H1 (cell line): ENCODE measurements around the gene PCYT2. TPM values are rescaled to one million over a fixed set of nuclear protein-coding genes. Genes with fewer than 3 reads are reported as not detected.

Source experiments
- CTCF ChIA-PET: fragments of 300-600 bp; sonication (Branson Sonifier 250); formaldehyde crosslinking; loops from one replicate; lab custom pipeline; 2021; ENCODE audit not compliant: partially characterized antibody; lab: Charles Lee
- POLR2A ChIA-PET: fragments of 300-600 bp; sonication (Branson Sonifier 250); formaldehyde crosslinking; loops from one replicate; lab custom pipeline; 2021; ENCODE audit warnings: inconsistent platforms; ENCODE audit not compliant: partially characterized antibody; lab: Charles Lee
- DNase-seq, 2 experiments: peaks; one replicate each; pipeline versions ENCODE4 v3.0.0 to v3.0.0-alpha.2; 2010 to 2022; ENCODE audit warnings: low spot score in 2 of 2, low read depth in 1 of 2, mixed read lengths in 1 of 2
- FAIRE-seq: peaks from 2 replicates; lab custom pipeline; 2011; peaks lifted over from hg19 to GRCh38; lab: Jason Lieb, UNC
- H2AFZ ChIP-seq: 2 replicates; pipeline ENCODE4 v1.8.1; 2012; ENCODE audit warnings: low read length, inconsistent platforms
- H2AK5ac ChIP-seq: 2 replicates; pipeline ENCODE4 v1.6.1; 2013; ENCODE audit warnings: low read depth, low read length
- H2BK120ac ChIP-seq: replicated peaks from 2 replicates; pipeline ENCODE3; 2013; ENCODE audit warnings: low read depth, low read length, inconsistent platforms
- H2BK12ac ChIP-seq: 2 replicates; pipeline ENCODE4 v1.6.1; 2013; ENCODE audit warnings: low read depth, low read length
- H2BK15ac ChIP-seq: 2 replicates; pipeline ENCODE4 v1.6.1; 2013; ENCODE audit warnings: low read length
- H2BK20ac ChIP-seq: 2 replicates; pipeline ENCODE4 v1.6.1; 2013; ENCODE audit warnings: low read length
- H2BK5ac ChIP-seq: 2 replicates; pipeline ENCODE4 v1.6.1; 2013; ENCODE audit warnings: low read depth, low read length
- H3K14ac ChIP-seq: 2 replicates; pipeline ENCODE4 v1.6.1; 2013; ENCODE audit warnings: inconsistent platforms; ENCODE audit not compliant: insufficient read length
- H3K18ac ChIP-seq: 2 replicates; pipeline ENCODE4 v1.6.1; 2013; ENCODE audit warnings: low read length; ENCODE audit errors: extremely low read depth
- H3K23ac ChIP-seq: 2 replicates; pipeline ENCODE4 v1.6.1; 2013; ENCODE audit warnings: inconsistent platforms; ENCODE audit not compliant: insufficient read length
- H3K23me2 ChIP-seq: 2 replicates; pipeline ENCODE4 v1.6.1; 2013; ENCODE audit warnings: low read depth, low read length
- H3K27ac ChIP-seq: 2 replicates; pipeline ENCODE4 v1.6.1; 2011; ENCODE audit warnings: low read depth, low read length, inconsistent platforms
- H3K27me3 ChIP-seq, 4 experiments: replicated peaks in 1 of 4; 1 replicate in 1 of 4; 2 replicates in 3 of 4; pipeline versions ENCODE4 v1.6.1 to v1.8.1; 2011 to 2013; ENCODE audit warnings: low read length in 3 of 4, mild to moderate bottlenecking in 3 of 4, inconsistent platforms in 2 of 4, mixed read lengths in 2 of 4, moderate library complexity in 1 of 4; ENCODE audit not compliant: control insufficient read depth in 3 of 4, insufficient read depth in 3 of 4; ENCODE audit errors: extremely low read depth in 1 of 4
- H3K36me3 ChIP-seq, 4 experiments: 2 replicates each; pipeline versions ENCODE4 v1.6.1 to v1.8.1; 2011 to 2013; ENCODE audit warnings: mild to moderate bottlenecking in 4 of 4, low read length in 3 of 4, moderate library complexity in 2 of 4, control low read depth in 1 of 4, inconsistent platforms in 1 of 4; ENCODE audit not compliant: insufficient read depth in 4 of 4, control insufficient read depth in 2 of 4
- H3K4ac ChIP-seq: replicated peaks from 2 replicates; pipeline ENCODE3; 2013; ENCODE audit warnings: low read length, low read depth, mixed read lengths, inconsistent platforms; ENCODE audit not compliant: insufficient read length
- H3K4me1 ChIP-seq, 4 experiments: replicated peaks in 1 of 4; 1 replicate in 1 of 4; 2 replicates in 3 of 4; pipeline versions ENCODE4 v1.6.1 to v1.8.1; 2011 to 2013; ENCODE audit warnings: low read length in 3 of 4, inconsistent platforms in 2 of 4, mixed read lengths in 1 of 4; ENCODE audit not compliant: insufficient read depth in 4 of 4, control insufficient read depth in 3 of 4
- H3K4me2 ChIP-seq, 2 experiments: 2 replicates each; pipeline versions ENCODE4 v1.6.1 to v1.8.1; 2011 to 2013; ENCODE audit warnings: low read depth in 2 of 2, low read length in 2 of 2, control low read depth in 1 of 2, inconsistent platforms in 1 of 2, mild to moderate bottlenecking in 1 of 2; ENCODE audit not compliant: insufficient read depth in 1 of 2
- H3K4me3 ChIP-seq, 4 experiments: fragments of 200-600, 300-600 bp in 1 of 4; sonication (generic), shearing (Covaris generic), sonication (Bioruptor Twin) in 1 of 4; 2 replicates each; pipeline versions ENCODE4 v1.5.1 to v1.8.1; 2011 to 2016; ENCODE audit warnings: low read length in 4 of 4, low read depth in 3 of 4, control low read depth in 2 of 4, inconsistent platforms in 2 of 4, mild to moderate bottlenecking in 2 of 4, mixed read lengths in 1 of 4, moderate library complexity in 1 of 4; ENCODE audit not compliant: insufficient read depth in 2 of 4; ENCODE audit errors: extremely low read depth in 1 of 4
- H3K56ac ChIP-seq: replicated peaks from 2 replicates; pipeline ENCODE3; 2013; ENCODE audit warnings: low read depth, mild to moderate bottlenecking, mixed read lengths, low read length, inconsistent platforms; ENCODE audit not compliant: insufficient read length
- H3K79me1 ChIP-seq: 2 replicates; pipeline ENCODE4 v1.6.1; 2013; ENCODE audit warnings: low read depth, low read length, control low read depth
- H3K79me2 ChIP-seq, 2 experiments: 2 replicates each; pipeline versions ENCODE4 v1.6.1 to v1.8.1; 2012 to 2013; ENCODE audit warnings: low read length in 2 of 2, mild to moderate bottlenecking in 2 of 2, inconsistent platforms in 1 of 2; ENCODE audit not compliant: insufficient read depth in 2 of 2, control insufficient read depth in 1 of 2
- H3K9ac ChIP-seq, 4 experiments: replicated peaks in 1 of 4; 1 replicate in 1 of 4; 2 replicates in 3 of 4; pipeline versions ENCODE4 v1.6.1 to v1.8.1; 2011 to 2013; ENCODE audit warnings: low read depth in 3 of 4, low read length in 3 of 4, control low read depth in 2 of 4, mild to moderate bottlenecking in 2 of 4, moderate library complexity in 2 of 4, inconsistent platforms in 1 of 4; ENCODE audit errors: extremely low read depth in 1 of 4
- H3K9me3 ChIP-seq, 2 experiments: 2 replicates each; pipeline versions ENCODE4 v1.6.1 to v1.8.1; 2012 to 2013; ENCODE audit warnings: mild to moderate bottlenecking in 2 of 2, moderate library complexity in 2 of 2, control low read depth in 1 of 2, inconsistent platforms in 1 of 2, low read depth in 1 of 2, low read length in 1 of 2, mixed read lengths in 1 of 2; ENCODE audit not compliant: insufficient read depth in 2 of 2
- H4K20me1 ChIP-seq, 2 experiments: replicated peaks in 1 of 2; 2 replicates each; pipeline versions ENCODE3 to v1.8.1; 2011 to 2013; ENCODE audit warnings: inconsistent platforms in 2 of 2, low read length in 2 of 2, mild to moderate bottlenecking in 1 of 2; ENCODE audit not compliant: insufficient read depth in 2 of 2, control insufficient read depth in 1 of 2
- H4K5ac ChIP-seq: 2 replicates; pipeline ENCODE4 v1.6.1; 2013; ENCODE audit warnings: low read length, low read depth, mixed read lengths, inconsistent platforms; ENCODE audit not compliant: insufficient read length
- H4K8ac ChIP-seq: 2 replicates; pipeline ENCODE4 v1.8.0; 2013; ENCODE audit warnings: mild to moderate bottlenecking, moderate library complexity, low read length, inconsistent platforms; ENCODE audit not compliant: insufficient read depth; ENCODE audit errors: extremely low read depth
- H4K91ac ChIP-seq: replicated peaks from 2 replicates; pipeline ENCODE3; 2013; ENCODE audit warnings: low read length, mixed read lengths, inconsistent platforms; ENCODE audit not compliant: insufficient read length
- CBX5 ChIP-seq: fragments of 300-800, 300-1000 bp; sonication (generic); IDR thresholded peaks from 2 replicates; pipeline ENCODE4 v1.7.1; 2016; ENCODE audit warnings: antibody characterized with exemption, low read length, low read depth
- GABPA ChIP-seq: IDR thresholded peaks from 2 replicates; pipeline ENCODE4 v1.6.1; 2011; ENCODE audit warnings: mild to moderate bottlenecking, low read length, moderate library complexity, borderline replicate concordance; ENCODE audit not compliant: insufficient read depth
- NANOG ChIP-seq: IDR thresholded peaks from 2 replicates; pipeline ENCODE4 v1.6.1; 2011; ENCODE audit warnings: low read length, low read depth, mild to moderate bottlenecking, inconsistent platforms; ENCODE audit not compliant: insufficient read depth, poor library complexity, severe bottlenecking
- POLR2A ChIP-seq, 2 experiments: IDR thresholded peaks; 1 replicate in 1 of 2; 2 replicates in 1 of 2; pipeline ENCODE4 v1.6.1; 2011; ENCODE audit warnings: low read depth in 2 of 2, low read length in 2 of 2, mild to moderate bottlenecking in 2 of 2; ENCODE audit errors: control extremely low read depth in 1 of 2
- POLR2AphosphoS5 ChIP-seq: IDR thresholded peaks from 2 replicates; pipeline ENCODE4 v1.6.1; 2011; ENCODE audit warnings: low read depth, low read length
- POU5F1 ChIP-seq: IDR thresholded peaks from 2 replicates; pipeline ENCODE4 v1.6.1; 2011; ENCODE audit warnings: low read depth, mild to moderate bottlenecking, low read length, moderate library complexity
- SP2 ChIP-seq: IDR thresholded peaks from 2 replicates; pipeline ENCODE4 v1.6.1; 2012; ENCODE audit warnings: mild to moderate bottlenecking, low read length, inconsistent platforms
- USF2 ChIP-seq: IDR thresholded peaks from 2 replicates; pipeline ENCODE4 v1.6.1; 2011; ENCODE audit warnings: low read length, improper control_type of control experiment
- WGBS, 2 experiments: shearing (Covaris generic) in 1 of 2; methylation state at CpG; one replicate each; pipeline versions ENCODE4 v1.1.6 to v1.1.7; 2013 to 2015; ENCODE audit warnings: low lambda C conversion rate in 2 of 2, mixed read lengths in 2 of 2, inconsistent platforms in 1 of 2, low coverage in 1 of 2, missing lambda C conversion rate in 1 of 2; ENCODE audit not compliant: insufficient replicate concordance in 2 of 2, insufficient coverage in 1 of 2, insufficient read length in 1 of 2; ENCODE audit errors: extremely low coverage in 1 of 2, missing lambda C conversion rate in 1 of 2; 5-methylcytosine and 5-hydroxymethylcytosine counted together
- polyA plus RNA-seq, 7 experiments: library from polyadenylated mRNA; depleted of rRNA in 3 of 7; stranded (reverse) in 5 of 7; unstranded in 2 of 7; fragments of >200 nt in 5 of 7; fragments of 200-250 nt in 2 of 7; gene quantifications; 1 replicate in 5 of 7; 2 replicates in 1 of 7; 4 replicates in 1 of 7; pipeline versions ENCODE4 v1.2.1 to v1.2.3, GENCODE V29; 2011 to 2013; ENCODE audit warnings: missing spikeins in 2 of 7, mixed read lengths in 2 of 7
- total RNA-seq: library from RNA; stranded (reverse); fragmentation: NEBNext Ultra II Directional; extraction: Animal tissue kit (Norgen Biotek cat#: 25700); gene quantifications from 2 replicates; pipeline ENCODE4 v1.2.1, GENCODE V29; 2021

Gene PCYT2
- total and polyA plus RNA-seq, 2 of the 8 experiments (the other 6 are each of a cell fraction or from before 2014, with no cell fraction given): 29.9 to 31.3 TPM

- Histone ChIP-seq H3K4ac (no peak overlapping the region), H4K91ac (peak overlapping the region; percentile 77), H2BK120ac (no peak overlapping the region), H4K20me1 (no peaks in the 10 kb centered on the region), H2BK12ac (peak overlapping the region; percentile 39; the same call in 1 of the 2 replicates), H2BK15ac (no peak overlapping the region), H3K27me3 (peaks cover 41 to 57% (median 42%) of the 10 kb centered on the region in 4 experiments), H4K8ac (peak overlapping the region; percentile 35), H3K4me1 (peaks cover 0 to 6% (median 1%) of the 10 kb centered on the region in 4 experiments; a peak in 4 of 7 replicates), H2AFZ (no peak overlapping the region), H3K23ac (no peak overlapping the region), H3K36me3 (peaks cover 0 to 13% (median 0%) of the 10 kb centered on the region in 4 experiments; a peak in 1 of 8 replicates), H3K14ac (no peak overlapping the region), H3K56ac (no peak overlapping the region), H3K4me2 (no peak overlapping the region), H3K18ac (no peak overlapping the region), H2BK5ac (no peak overlapping the region; the same call in 1 of the 2 replicates), H3K27ac (no peak overlapping the region), H3K79me1 (no peaks in the 10 kb centered on the region), H3K4me3 (no peak overlapping the region), H3K9ac (no peak overlapping the region; a peak in 1 of 7 replicates), H4K5ac (no peak overlapping the region), H3K9me3 (no peaks in the 10 kb centered on the region), H3K79me2 (no peaks in the 10 kb centered on the region), H2AK5ac (no peak overlapping the region), H3K23me2 (peaks cover 4% of the 10 kb centered on the region; the same call in 1 of the 2 replicates), H2BK20ac (no peak overlapping the region)
- FAIRE-seq (no peak), DNase-seq (no peak)
- WGBS, 2 experiments: 87% methylated on average over 38 of the region's 45 CpGs; no CpG with 5 or more reads in 1 of the 2 experiments
- ChIA-PET CTCF (interaction anchor here (1.3 to 1.6 kb wide), 2 partner anchors 33 to 73 kb away, joined by 4 read pairs; no protein-coding TSS in a partner anchor), POLR2A (interaction anchor here (1.0 to 1.5 kb wide), 2 partner anchors 11 to 31 kb away, joined by 3 read pairs; no protein-coding TSS in a partner anchor)
- TF ChIP-seq POLR2A (IDR thresholded peaks at IDR 0.05; ENCODE audit: control extremely low read depth in 1 of 2, low read depth in 2 of 2, low read length in 2 of 2) (no peak), POU5F1 (no peak), CBX5 (no peak), USF2 (no peak), POLR2AphosphoS5 (no peak), SP2 (no peak), NANOG (no peak), GABPA (no peak)
These were observed 45.7 kb upstream of the PCYT2 start for GRCh38 chr17:81956607-81957589.
